Activated CD8-positive, alpha-beta memory T cell treated with anti-CD3 and anti-CD28 coated beads for 24 hours (primary cell): ENCODE results near the gene CFAP251.
"Not testable (repeated sequence)": the region's sequence is repeated elsewhere in the genome, so short reads cannot be mapped to it uniquely, and the experiment has no call there.

Experiments
- DNase-seq: peaks from one replicate; pipeline ENCODE4 v3.0.0-alpha.2; 2020

Gene CFAP251

GRCh38 chr12:121905746-121906145 lies 12.6 kb upstream of the CFAP251 start:
- no peak for DNase-seq

GRCh38 chr12:121908702-121909101 lies 9.7 kb upstream of the CFAP251 start:
- DNase-seq, result no peak

GRCh38 chr12:121911824-121912585 lies 6.4 kb upstream of the CFAP251 start:
- no peak for DNase-seq

DNA sequence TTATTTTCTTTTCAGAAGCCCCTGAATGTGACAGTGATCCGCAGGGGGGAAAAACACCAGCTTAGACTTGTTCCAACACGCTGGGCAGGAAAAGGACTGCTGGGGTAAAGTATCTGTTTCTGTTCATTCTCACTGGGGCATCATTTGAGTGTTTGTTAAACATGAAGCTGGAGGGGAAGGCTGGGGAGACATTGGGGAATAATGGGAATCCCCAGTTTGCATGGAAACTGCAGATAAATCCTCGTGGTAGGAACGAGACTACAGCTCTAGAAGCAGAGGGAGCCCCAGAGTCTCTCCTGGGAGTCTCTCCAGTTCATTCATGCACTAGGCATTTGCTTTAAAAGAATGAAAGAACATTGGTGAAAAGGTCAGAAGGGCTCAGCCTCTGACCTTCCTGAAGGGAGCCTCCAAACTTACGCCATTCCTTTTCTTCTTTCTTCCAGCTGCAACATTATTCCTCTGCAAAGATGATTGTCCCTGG lies 2.5 kb upstream of the CFAP251 start:
- no peak for DNase-seq

GRCh38 chr12:121916719-121917118 lies 1.7 kb upstream of the CFAP251 start:
- no peak for DNase-seq

DNA sequence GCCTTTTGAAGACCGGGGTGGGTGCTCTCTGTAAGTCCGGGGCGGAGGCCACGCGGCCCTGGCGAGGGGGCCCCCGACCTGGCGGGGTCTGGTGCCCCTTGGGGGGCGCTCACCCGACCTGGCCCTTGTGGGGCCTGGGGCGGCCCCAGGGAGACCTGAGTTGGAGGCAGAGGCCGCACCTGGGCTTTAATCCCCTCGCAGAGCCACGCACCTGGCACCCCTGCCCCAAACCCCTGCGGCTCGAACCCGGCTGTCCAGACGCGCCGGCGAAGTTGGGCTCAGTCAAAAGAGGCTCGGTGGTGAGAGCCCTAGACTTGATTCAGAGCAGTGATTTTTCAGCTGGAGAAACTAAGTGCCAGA lies 267 bp downstream of the CFAP251 start:
- DNase-seq, result no peak

DNA sequence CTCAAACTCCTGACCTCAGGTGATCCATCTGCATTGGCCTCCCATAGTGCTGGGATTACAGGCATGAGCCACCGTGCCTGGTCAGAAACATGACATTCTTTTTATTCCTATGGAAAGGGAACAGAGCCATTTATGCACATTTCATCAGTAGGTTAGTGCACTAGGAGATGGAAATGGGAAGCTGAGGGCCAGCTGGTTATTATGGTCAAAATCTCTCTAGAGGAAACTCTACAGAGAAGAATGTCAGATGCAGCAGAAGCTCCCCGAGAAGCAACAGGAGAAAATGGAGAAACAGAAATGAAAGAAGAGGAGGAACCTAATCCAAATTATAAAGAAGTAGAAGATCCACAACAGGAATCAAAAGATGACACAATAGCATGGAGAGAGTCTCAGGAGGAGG lies 2.7 kb downstream of the CFAP251 start:
- no peak for DNase-seq

- DNase-seq, result no peak
These were observed 6.9 kb downstream of the CFAP251 start for GRCh38 chr12:121925358-121925695.

- DNase-seq, result no peak
These were observed 8.7 kb downstream of the CFAP251 start for GRCh38 chr12:121926874-121927706.

DNA sequence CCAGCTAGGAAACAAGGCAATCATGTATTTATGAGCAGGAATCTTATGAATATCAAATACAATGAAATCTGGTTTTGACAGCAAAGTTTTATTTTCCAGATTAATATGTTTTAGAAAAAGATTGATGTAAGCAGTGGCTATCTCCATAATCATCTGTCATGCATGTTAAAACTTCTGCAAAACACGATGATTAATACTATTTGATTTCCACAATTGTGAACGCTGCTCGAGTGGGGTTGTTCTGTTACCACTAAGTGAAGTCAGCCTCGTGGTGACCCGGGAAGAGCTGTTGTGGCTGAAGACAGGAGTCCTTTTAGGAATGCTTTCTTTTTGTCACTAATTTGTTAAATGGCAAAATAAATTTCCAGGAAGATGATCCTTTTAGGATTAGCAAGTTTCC lies 9.4 kb downstream of the CFAP251 start:
- DNase-seq, result no peak

- DNase-seq, result not testable (repeated sequence)
These were observed 11.2 kb downstream of the CFAP251 start for GRCh38 chr12:121929545-121929944.

- DNase-seq, result no peak
These were observed 12.5 kb downstream of the CFAP251 start for GRCh38 chr12:121930862-121931261.

GRCh38 chr12:121932176-121932536 lies 13.8 kb downstream of the CFAP251 start:
- no peak for DNase-seq

DNA sequence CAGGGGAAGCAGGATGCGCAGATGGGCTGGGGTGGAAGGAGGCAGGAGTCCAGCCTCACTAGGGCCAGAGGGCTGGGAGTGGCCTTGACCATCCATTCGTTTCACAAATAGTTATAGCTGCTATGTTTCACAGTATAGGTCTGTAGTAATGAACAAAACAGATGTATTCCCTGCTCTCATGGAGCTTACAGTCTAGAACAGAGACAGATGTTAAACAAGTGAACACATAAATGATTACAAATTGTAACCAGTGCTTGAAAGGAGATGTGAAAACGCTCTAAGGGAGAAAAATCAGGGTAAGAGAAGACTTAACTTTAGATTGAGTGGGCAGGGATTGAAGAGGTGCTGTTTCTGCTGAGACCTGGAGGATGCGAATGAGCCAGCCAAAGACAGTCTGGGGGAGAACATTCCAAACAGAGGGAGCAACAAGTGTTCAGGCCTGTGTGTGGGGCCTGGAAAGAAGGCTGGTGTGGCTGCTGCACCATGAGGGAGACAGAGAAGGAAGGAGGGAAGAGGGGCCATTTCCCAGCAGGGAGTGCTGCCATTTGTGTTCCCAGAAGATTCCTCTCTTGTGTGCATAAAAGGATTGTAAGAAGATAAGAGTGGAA lies 14.6 kb downstream of the CFAP251 start:
- no peak for DNase-seq

DNA sequence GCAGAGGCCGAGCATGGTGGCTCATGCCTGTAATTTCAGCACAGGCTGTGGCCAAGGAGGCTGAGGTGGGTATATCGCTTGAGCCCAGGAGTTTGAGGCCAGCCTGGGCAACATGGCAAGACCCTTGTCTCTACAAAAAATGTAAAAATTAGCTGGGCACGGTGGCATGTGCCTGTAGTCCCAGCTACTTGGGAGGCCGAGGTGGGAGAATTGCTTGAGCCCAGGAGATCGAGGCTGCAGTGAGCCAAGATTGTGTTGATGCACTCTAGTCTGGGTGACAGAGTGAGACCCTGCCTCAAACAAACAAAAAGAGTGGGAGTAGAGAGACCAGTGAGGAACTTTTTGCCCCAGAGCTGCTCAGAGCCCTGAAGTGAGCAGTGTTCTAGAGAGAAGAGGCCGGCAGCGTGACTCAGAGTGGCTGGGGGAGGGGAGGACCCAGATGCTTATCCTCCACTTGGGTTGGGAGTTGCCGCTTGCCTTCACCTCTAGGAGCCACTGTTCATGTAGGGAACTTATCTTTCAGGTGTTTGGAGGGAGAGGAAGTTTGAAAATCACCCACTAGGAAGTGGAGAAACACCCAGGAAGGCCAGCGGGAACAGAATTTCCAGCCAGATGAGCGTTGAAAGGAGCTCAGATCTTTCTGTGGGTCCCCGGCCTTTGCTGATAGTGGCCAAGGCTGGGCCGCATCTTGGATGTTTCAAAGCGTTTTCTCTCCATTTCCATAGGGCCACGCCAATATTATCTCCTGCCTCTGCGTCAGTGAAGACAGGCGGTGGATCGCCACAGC lies 15.3 kb downstream of the CFAP251 start:
- DNase-seq, result no peak

GRCh38 chr12:121934309-121934664 lies 15.9 kb downstream of the CFAP251 start:
- DNase-seq, result no peak

GRCh38 chr12:121937654-121938053 lies 19.3 kb downstream of the CFAP251 start:
- no peak for DNase-seq

GRCh38 chr12:121939186-121939585 lies 20.8 kb downstream of the CFAP251 start:
- no peak for DNase-seq

- DNase-seq, result no peak
These were observed 21.8 kb downstream of the CFAP251 start for GRCh38 chr12:121939992-121940766.

DNA sequence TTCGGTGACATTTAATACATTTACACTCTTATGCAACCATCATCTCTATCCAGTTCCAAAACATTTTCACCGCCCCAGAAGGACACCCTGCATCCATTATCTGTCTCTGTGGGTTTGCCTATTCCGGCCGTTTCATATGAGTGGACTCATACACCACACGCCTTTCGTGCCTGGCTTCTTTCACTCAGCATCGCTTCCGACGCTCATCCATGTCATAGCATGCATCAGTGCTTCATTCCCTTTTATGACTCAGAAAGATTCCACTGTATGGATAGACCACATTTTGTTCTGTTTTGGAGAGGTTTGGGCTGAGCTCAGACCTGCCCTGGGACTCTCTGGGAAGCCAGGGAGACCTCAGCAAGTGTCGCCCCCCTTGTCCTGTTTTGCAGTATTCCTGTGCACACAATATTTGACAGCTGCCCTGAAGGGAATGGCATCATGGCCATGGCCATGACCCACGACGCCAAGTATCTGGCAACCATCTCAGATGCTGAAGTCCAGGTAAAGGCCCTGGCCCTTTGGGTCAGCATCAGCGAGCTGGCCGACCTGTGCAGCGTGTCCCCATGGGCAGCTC lies 23.8 kb downstream of the CFAP251 start:
- DNase-seq, result no peak

GRCh38 chr12:121943926-121944325 lies 25.5 kb downstream of the CFAP251 start:
- DNase-seq, result no peak
